HCT116 (cell line): ENCODE measurements around the gene MBNL2. TPM values are rescaled to one million over a fixed set of nuclear protein-coding genes. Genes with fewer than 3 reads are reported as not detected.

ENCODE experiments used
- ATAC-seq: fragments of 200-7000 bp; cut with Tn5 transposase; 2 replicates; pipeline ENCODE4 v1.9.1; 2020; ENCODE audit warnings: mild to moderate bottlenecking, moderate library complexity
- BruUV-seq: library from RNA; stranded (reverse); fragments of 400-500 nt; replicated peaks from 2 replicates; lab custom pipeline; 2021; lab: Mats Ljungman, UMichigan
- CTCF ChIA-PET: fragments of 300-600 bp; sonication (Branson Sonifier 250); formaldehyde crosslinking; loops from one replicate; lab custom pipeline; 2021; ENCODE audit warnings: antibody characterized with exemption; lab: Charles Lee
- POLR2A ChIA-PET: fragments of 300-600, 350-600 bp; sonication (Branson Sonifier 250); formaldehyde crosslinking; loops from one replicate; lab custom pipeline; 2021; ENCODE audit warnings: antibody characterized with exemption; lab: Charles Lee
- RAD21 ChIA-PET, 2 experiments: fragments of 300-600 bp; sonication (Branson Sonifier 250); formaldehyde crosslinking; loops; one replicate each; lab custom pipeline; 2023; ENCODE audit warnings: low total read pairs in 2 of 2; ENCODE audit not compliant: uncharacterized antibody in 2 of 2, unreplicated experiment in 2 of 2, low non-redundant PET in 1 of 2; lab: Charles Lee
- DNase-seq: peaks from one replicate; pipeline ENCODE4 v3.0.0-alpha.2; 2010; ENCODE audit warnings: low read depth, low spot score
- H2AFZ ChIP-seq: fragments of 200-600 bp; shearing (Covaris generic), sonication (generic); 2 replicates; pipeline ENCODE4 v1.6.1; 2017; ENCODE audit warnings: low read depth, mixed run types, mixed read lengths, antibody characterized with exemption, low read length; ENCODE audit not compliant: poor library complexity, severe bottlenecking
- H3K27ac ChIP-seq: 2 replicates; pipeline ENCODE4 v1.5.1; 2012; ENCODE audit warnings: low read depth, low read length
- H3K27me3 ChIP-seq: fragments of 200-600 bp; sonication (generic); 2 replicates; pipeline ENCODE4 v1.6.1; 2016; ENCODE audit warnings: mixed run types, low read length, mixed read lengths; ENCODE audit not compliant: insufficient read depth
- H3K36me3 ChIP-seq, 2 experiments: fragments of 200-500 bp in 1 of 2; fragments of 200-600 bp in 1 of 2; sonication (Bioruptor generic) in 1 of 2; sonication (generic) in 1 of 2; 2 replicates each; pipeline versions ENCODE4 v1.5.1 to v1.6.1; 2014 to 2016; ENCODE audit warnings: low read length in 2 of 2, inconsistent platforms in 1 of 2, mixed read lengths in 1 of 2, mixed run types in 1 of 2; ENCODE audit not compliant: insufficient read depth in 2 of 2, control insufficient read depth in 1 of 2
- H3K4me1 ChIP-seq, 2 experiments: fragments of 200-600 bp in 1 of 2; sonication (generic) in 1 of 2; 2 replicates each; pipeline versions ENCODE4 v1.5.1 to v1.6.1; 2012 to 2017; ENCODE audit warnings: low read length in 2 of 2, inconsistent platforms in 1 of 2, mild to moderate bottlenecking in 1 of 2, mixed read lengths in 1 of 2, mixed run types in 1 of 2, moderate library complexity in 1 of 2; ENCODE audit not compliant: insufficient read depth in 2 of 2, control insufficient read depth in 1 of 2
- H3K4me2 ChIP-seq: fragments of 200-600 bp; sonication (generic); 2 replicates; pipeline ENCODE4 v1.6.1; 2017; ENCODE audit warnings: mixed run types, low read length, mixed read lengths
- H3K4me3 ChIP-seq, 2 experiments: fragments of 200-600 bp in 1 of 2; sonication (generic) in 1 of 2; replicated peaks in 1 of 2; 2 replicates each; pipeline ENCODE4 v1.5.1; 2011 to 2016; ENCODE audit warnings: low read length in 2 of 2, control low read depth in 1 of 2, low read depth in 1 of 2, mild to moderate bottlenecking in 1 of 2, mixed read lengths in 1 of 2, mixed run types in 1 of 2
- H3K79me2 ChIP-seq: fragments of 200-600 bp; sonication (generic); 2 replicates; pipeline ENCODE4 v1.6.1; 2017; ENCODE audit warnings: mild to moderate bottlenecking, mixed run types, low read length, moderate library complexity, mixed read lengths; ENCODE audit not compliant: insufficient read depth
- H3K9ac ChIP-seq: fragments of 200-600 bp; sonication (generic); 2 replicates; pipeline ENCODE4 v1.6.1; 2016; ENCODE audit warnings: low read length, mixed read lengths
- H3K9me2 ChIP-seq: fragments of 200-600 bp; sonication (generic), shearing (Covaris generic); 2 replicates; pipeline ENCODE4 v1.6.1; 2017; ENCODE audit warnings: mixed run types, mild to moderate bottlenecking, moderate library complexity; ENCODE audit not compliant: insufficient read depth
- H3K9me3 ChIP-seq, 2 experiments: fragments of 200-500 bp in 1 of 2; fragments of 200-600 bp in 1 of 2; sonication (Bioruptor generic) in 1 of 2; sonication (generic) in 1 of 2; 2 replicates each; pipeline ENCODE4 v1.6.1; 2014 to 2017; ENCODE audit warnings: low read length in 2 of 2, mixed read lengths in 2 of 2, inconsistent platforms in 1 of 2, low read depth in 1 of 2, mild to moderate bottlenecking in 1 of 2, mixed run types in 1 of 2, moderate library complexity in 1 of 2; ENCODE audit not compliant: control insufficient read depth in 1 of 2, insufficient read depth in 1 of 2
- H4K20me1 ChIP-seq: fragments of 200-600 bp; sonication (generic), shearing (Covaris generic); 2 replicates; pipeline ENCODE4 v1.6.1; 2017; ENCODE audit warnings: mixed run types, mild to moderate bottlenecking, moderate library complexity; ENCODE audit not compliant: insufficient read depth
- EGR1 ChIP-seq: IDR thresholded peaks from 2 replicates; pipeline ENCODE4 v1.6.1; 2012; ENCODE audit warnings: low read depth
- RAD21 ChIP-seq: IDR thresholded peaks from 2 replicates; pipeline ENCODE4 v1.6.1; 2012; ENCODE audit warnings: low read depth, mild to moderate bottlenecking
- SRF ChIP-seq: IDR thresholded peaks from 2 replicates; pipeline ENCODE4 v1.6.1; 2012; ENCODE audit warnings: low read depth
- TCF7L2 ChIP-seq: IDR thresholded peaks from 2 replicates; pipeline ENCODE4 v1.7.0; 2011; ENCODE audit warnings: borderline replicate concordance, inconsistent platforms; ENCODE audit not compliant: insufficient read depth, insufficient read length; ENCODE audit errors: extremely low read depth
- intact Hi-C: fragments of 100-400 bp; cut with micrococcal nuclease; formaldehyde crosslinking; loops from 2 replicates; pipeline ENCODE4 v1.10.0; 2022
- total RNA-seq: library from RNA; stranded (reverse); gene quantifications from one replicate; pipeline ENCODE4 v1.2.1, GENCODE V29; 2021; ENCODE audit not compliant: unreplicated experiment
- TF ChIP-seq, protein P1 (sequence below): IDR thresholded peaks from 2 replicates; pipeline ENCODE4 v1.6.1; 2012
- TF ChIP-seq, protein P2 (sequence below): IDR thresholded peaks from 2 replicates; pipeline ENCODE4 v1.6.1; 2012; ENCODE audit warnings: low read depth
- TF ChIP-seq, protein P3 (sequence below), 3 experiments: fragments of 200-600 bp in 1 of 3; sonication (generic) in 1 of 3; IDR thresholded peaks in 2 of 3; conservative IDR thresholded peaks in 1 of 3; 2 replicates each; pipeline ENCODE4 v1.5.1; 2012 to 2017; ENCODE audit warnings: low read depth in 2 of 3, low read length in 2 of 3, antibody characterized with exemption in 1 of 3, borderline replicate concordance in 1 of 3, control low read depth in 1 of 3, mild to moderate bottlenecking in 1 of 3, mixed read lengths in 1 of 3, mixed run types in 1 of 3, moderate library complexity in 1 of 3; ENCODE audit not compliant: insufficient read depth in 1 of 3

Gene MBNL2
- total RNA-seq, 1 experiment from 2014 or later, result 73.9 TPM

DNA sequence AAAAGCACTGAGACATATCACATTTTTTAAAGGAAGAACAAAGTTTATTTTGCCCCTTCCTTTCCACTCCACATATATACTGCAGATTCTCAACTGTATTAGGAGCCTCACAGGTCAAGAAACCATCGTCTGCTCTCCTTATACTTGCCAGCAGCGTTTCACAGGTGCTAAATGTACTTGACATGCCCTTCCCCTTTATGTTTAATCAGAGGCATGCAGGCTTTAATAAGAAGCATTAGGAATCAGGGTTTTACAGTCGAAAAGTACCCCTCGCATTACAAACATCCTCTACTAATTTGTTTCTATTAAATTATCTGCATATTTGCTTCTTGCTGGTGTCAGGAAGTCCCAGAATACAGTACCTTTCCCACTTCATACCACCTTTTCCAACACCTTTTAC, 208.2 kb downstream of the MBNL2 start:
- no peaks in the 10 kb centered on the region for H4K20me1 ChIP-seq
- peaks cover 8% of the 10 kb centered on the region for H3K79me2 ChIP-seq
- intact Hi-C loops, result loop anchor here (10.0 kb wide), 1 partner anchor 545 kb away; no protein-coding TSS in a partner anchor
- no peak overlapping the region for H3K27ac ChIP-seq
- CTCF ChIA-PET, result no interaction called here
- no peak overlapping the region for H3K4me3 ChIP-seq
- H3K9me3 ChIP-seq, result no peaks in the 10 kb centered on the region
- TF ChIP-seq, protein P1, sequence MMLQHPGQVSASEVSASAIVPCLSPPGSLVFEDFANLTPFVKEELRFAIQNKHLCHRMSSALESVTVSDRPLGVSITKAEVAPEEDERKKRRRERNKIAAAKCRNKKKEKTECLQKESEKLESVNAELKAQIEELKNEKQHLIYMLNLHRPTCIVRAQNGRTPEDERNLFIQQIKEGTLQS, result no peak
- TF ChIP-seq TCF7L2, result no peak
- no peak for TF ChIP-seq RAD21
- no peak for TF ChIP-seq EGR1
- no peak for TF ChIP-seq SRF
- TF ChIP-seq, protein P2, sequence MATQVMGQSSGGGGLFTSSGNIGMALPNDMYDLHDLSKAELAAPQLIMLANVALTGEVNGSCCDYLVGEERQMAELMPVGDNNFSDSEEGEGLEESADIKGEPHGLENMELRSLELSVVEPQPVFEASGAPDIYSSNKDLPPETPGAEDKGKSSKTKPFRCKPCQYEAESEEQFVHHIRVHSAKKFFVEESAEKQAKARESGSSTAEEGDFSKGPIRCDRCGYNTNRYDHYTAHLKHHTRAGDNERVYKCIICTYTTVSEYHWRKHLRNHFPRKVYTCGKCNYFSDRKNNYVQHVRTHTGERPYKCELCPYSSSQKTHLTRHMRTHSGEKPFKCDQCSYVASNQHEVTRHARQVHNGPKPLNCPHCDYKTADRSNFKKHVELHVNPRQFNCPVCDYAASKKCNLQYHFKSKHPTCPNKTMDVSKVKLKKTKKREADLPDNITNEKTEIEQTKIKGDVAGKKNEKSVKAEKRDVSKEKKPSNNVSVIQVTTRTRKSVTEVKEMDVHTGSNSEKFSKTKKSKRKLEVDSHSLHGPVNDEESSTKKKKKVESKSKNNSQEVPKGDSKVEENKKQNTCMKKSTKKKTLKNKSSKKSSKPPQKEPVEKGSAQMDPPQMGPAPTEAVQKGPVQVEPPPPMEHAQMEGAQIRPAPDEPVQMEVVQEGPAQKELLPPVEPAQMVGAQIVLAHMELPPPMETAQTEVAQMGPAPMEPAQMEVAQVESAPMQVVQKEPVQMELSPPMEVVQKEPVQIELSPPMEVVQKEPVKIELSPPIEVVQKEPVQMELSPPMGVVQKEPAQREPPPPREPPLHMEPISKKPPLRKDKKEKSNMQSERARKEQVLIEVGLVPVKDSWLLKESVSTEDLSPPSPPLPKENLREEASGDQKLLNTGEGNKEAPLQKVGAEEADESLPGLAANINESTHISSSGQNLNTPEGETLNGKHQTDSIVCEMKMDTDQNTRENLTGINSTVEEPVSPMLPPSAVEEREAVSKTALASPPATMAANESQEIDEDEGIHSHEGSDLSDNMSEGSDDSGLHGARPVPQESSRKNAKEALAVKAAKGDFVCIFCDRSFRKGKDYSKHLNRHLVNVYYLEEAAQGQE, result no peak
- TF ChIP-seq, protein P3, sequence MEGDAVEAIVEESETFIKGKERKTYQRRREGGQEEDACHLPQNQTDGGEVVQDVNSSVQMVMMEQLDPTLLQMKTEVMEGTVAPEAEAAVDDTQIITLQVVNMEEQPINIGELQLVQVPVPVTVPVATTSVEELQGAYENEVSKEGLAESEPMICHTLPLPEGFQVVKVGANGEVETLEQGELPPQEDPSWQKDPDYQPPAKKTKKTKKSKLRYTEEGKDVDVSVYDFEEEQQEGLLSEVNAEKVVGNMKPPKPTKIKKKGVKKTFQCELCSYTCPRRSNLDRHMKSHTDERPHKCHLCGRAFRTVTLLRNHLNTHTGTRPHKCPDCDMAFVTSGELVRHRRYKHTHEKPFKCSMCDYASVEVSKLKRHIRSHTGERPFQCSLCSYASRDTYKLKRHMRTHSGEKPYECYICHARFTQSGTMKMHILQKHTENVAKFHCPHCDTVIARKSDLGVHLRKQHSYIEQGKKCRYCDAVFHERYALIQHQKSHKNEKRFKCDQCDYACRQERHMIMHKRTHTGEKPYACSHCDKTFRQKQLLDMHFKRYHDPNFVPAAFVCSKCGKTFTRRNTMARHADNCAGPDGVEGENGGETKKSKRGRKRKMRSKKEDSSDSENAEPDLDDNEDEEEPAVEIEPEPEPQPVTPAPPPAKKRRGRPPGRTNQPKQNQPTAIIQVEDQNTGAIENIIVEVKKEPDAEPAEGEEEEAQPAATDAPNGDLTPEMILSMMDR (IDR thresholded peaks at IDR 0.05 in 2 of 3, conservative IDR thresholded peaks at IDR 0.05 in 1 of 3; ENCODE audit: borderline replicate concordance in 1 of 3, insufficient read depth in 1 of 3, low read depth in 2 of 3, low read length in 2 of 3), result no peak
- TF ChIP-seq, all 23 proteins: peak for 0
- H3K9me2 ChIP-seq, result no peaks in the 10 kb centered on the region
- no peak overlapping the region for H3K4me2 ChIP-seq
- ATAC-seq (no peak), DNase-seq (no peak)
- peaks cover 4 to 23% of the 10 kb centered on the region in 2 experiments for H3K4me1 ChIP-seq
- POLR2A ChIA-PET, result no interaction called here
- RAD21 ChIA-PET, result no interaction called here
- no peak overlapping the region for H2AFZ ChIP-seq
- BruUV-seq, result no TSS peak
- H3K27me3 ChIP-seq, result no peaks in the 10 kb centered on the region
- no peak overlapping the region for H3K9ac ChIP-seq
- no peaks in the 10 kb centered on the region for H3K36me3 ChIP-seq
